DOHH2 (cell line): ENCODE measurements around the gene SLC7A4.
"Not testable (repeated sequence)": the region's sequence is repeated elsewhere in the genome, so short reads cannot be mapped to it uniquely, and the experiment has no call there.

ENCODE experiments used
- EZH2phosphoT487 ChIP-seq: fragments of 200-600 bp; sonication (generic); IDR thresholded peaks from 2 replicates; pipeline ENCODE4 v1.6.1; 2017; ENCODE audit warnings: borderline replicate concordance, mild to moderate bottlenecking, antibody characterized with exemption, low read length, moderate library complexity, mixed read lengths
- TF ChIP-seq, protein P1 (sequence below): fragments of 200-600 bp; sonication (generic); IDR thresholded peaks from one replicate; pipeline ENCODE4 v1.5.1; 2014; ENCODE audit warnings: antibody characterized with exemption, mild to moderate bottlenecking, low read depth, low read length; ENCODE audit not compliant: poor library complexity, severe bottlenecking

DNA sequence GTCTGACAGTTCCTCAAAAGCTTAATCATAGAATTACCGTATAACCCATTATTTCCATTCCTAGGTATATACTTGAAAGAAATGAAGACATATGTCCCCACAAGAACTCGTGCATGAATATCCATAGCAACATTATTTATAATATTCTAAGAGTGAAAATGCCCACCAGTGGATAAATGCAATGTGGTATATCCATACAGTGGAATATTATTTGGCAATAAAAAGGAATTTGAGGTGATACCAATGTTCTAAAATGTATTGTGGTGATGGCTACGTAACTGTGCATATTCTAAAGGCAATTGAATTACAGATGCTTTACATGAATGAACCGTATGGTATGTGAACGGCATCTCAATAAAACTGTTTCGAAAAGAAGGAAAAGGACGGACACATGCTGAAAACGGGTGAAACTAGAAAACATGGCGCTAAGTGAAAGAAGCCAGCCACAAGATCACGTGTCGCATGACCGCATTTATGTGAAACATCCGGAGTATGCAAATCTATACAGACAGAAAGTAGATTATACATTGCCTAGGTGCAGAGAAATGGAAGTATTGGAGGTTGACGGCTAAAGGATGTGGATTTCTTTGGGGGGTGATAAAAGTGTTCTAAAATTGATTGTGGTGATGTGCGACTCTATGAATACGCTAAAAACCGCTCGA is 29.4 kb upstream of the SLC7A4 start:
- TF ChIP-seq, protein P1, sequence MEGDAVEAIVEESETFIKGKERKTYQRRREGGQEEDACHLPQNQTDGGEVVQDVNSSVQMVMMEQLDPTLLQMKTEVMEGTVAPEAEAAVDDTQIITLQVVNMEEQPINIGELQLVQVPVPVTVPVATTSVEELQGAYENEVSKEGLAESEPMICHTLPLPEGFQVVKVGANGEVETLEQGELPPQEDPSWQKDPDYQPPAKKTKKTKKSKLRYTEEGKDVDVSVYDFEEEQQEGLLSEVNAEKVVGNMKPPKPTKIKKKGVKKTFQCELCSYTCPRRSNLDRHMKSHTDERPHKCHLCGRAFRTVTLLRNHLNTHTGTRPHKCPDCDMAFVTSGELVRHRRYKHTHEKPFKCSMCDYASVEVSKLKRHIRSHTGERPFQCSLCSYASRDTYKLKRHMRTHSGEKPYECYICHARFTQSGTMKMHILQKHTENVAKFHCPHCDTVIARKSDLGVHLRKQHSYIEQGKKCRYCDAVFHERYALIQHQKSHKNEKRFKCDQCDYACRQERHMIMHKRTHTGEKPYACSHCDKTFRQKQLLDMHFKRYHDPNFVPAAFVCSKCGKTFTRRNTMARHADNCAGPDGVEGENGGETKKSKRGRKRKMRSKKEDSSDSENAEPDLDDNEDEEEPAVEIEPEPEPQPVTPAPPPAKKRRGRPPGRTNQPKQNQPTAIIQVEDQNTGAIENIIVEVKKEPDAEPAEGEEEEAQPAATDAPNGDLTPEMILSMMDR, result not testable (repeated sequence)
- not testable (repeated sequence) for TF ChIP-seq EZH2phosphoT487
